Panc1 (cell line): ENCODE data around the gene CRLF1. TPM values are rescaled to one million over a fixed set of nuclear protein-coding genes. Genes with fewer than 3 reads are reported as not detected.

Experiments
- ATAC-seq: fragments of 200-7000 bp; cut with Tn5 transposase; 2 replicates; pipeline ENCODE4 v1.9.1; 2020; ENCODE audit warnings: mild to moderate bottlenecking, moderate library complexity
- BruUV-seq: library from RNA; stranded (reverse); fragments of 400-500 nt; replicated peaks from 2 replicates; lab custom pipeline; 2021; lab: Mats Ljungman, UMichigan
- CTCF ChIA-PET: fragments of 300-600 bp; sonication (Branson Sonifier 250); formaldehyde crosslinking; loops from one replicate; lab custom pipeline; 2022; ENCODE audit warnings: antibody characterized with exemption; lab: Charles Lee
- POLR2A ChIA-PET: fragments of 300-600 bp; sonication (Branson Sonifier 250); formaldehyde crosslinking; loops from one replicate; lab custom pipeline; 2022; ENCODE audit warnings: antibody characterized with exemption; lab: Charles Lee
- DNase-seq: peaks from one replicate; pipeline ENCODE4 v3.0.0-alpha.2; 2010; ENCODE audit warnings: low read depth, low spot score
- H3K27ac ChIP-seq: 2 replicates; pipeline ENCODE4 v1.5.1; 2011; ENCODE audit warnings: mild to moderate bottlenecking, low read length, inconsistent platforms
- H3K27me3 ChIP-seq: fragments of 200-500 bp; sonication (Bioruptor generic); 2 replicates; pipeline ENCODE4 v1.6.0; 2014; ENCODE audit warnings: low read length, inconsistent platforms; ENCODE audit not compliant: control insufficient read depth, insufficient read depth
- H3K36me3 ChIP-seq: fragments of 200-500 bp; sonication (Bioruptor generic); 2 replicates; pipeline ENCODE4 v1.5.1; 2014; ENCODE audit warnings: inconsistent platforms, mild to moderate bottlenecking, low read length, moderate library complexity; ENCODE audit not compliant: control insufficient read depth, insufficient read depth
- H3K4me1 ChIP-seq: 2 replicates; pipeline ENCODE4 v1.5.1; 2011; ENCODE audit warnings: inconsistent platforms, mild to moderate bottlenecking, low read length, moderate library complexity; ENCODE audit not compliant: control insufficient read depth, insufficient read depth
- H3K4me3 ChIP-seq, 2 experiments: 2 replicates each; pipeline ENCODE4 v1.5.1; 2011 to 2012; ENCODE audit warnings: low read depth in 2 of 2, low read length in 2 of 2, mild to moderate bottlenecking in 2 of 2, inconsistent platforms in 1 of 2, moderate library complexity in 1 of 2
- H3K9me3 ChIP-seq: fragments of 200-500 bp; sonication (Bioruptor generic); 2 replicates; pipeline ENCODE4 v1.5.1; 2014; ENCODE audit warnings: low read depth, mild to moderate bottlenecking, inconsistent platforms, low read length, moderate library complexity; ENCODE audit not compliant: control insufficient read depth, insufficient read depth
- POLR2AphosphoS5 ChIP-seq: IDR thresholded peaks from 2 replicates; pipeline ENCODE4 v1.6.1; 2012; ENCODE audit warnings: mild to moderate bottlenecking, low read depth, low read length, moderate library complexity
- SIN3A ChIP-seq: IDR thresholded peaks from 2 replicates; pipeline ENCODE4 v1.6.1; 2012; ENCODE audit warnings: low read depth, mild to moderate bottlenecking, low read length, moderate library complexity, borderline replicate concordance; ENCODE audit not compliant: insufficient read depth
- TCF7L2 ChIP-seq: IDR thresholded peaks from 2 replicates; pipeline ENCODE4 v1.6.1; 2011; ENCODE audit warnings: mild to moderate bottlenecking, low read depth, low read length, inconsistent platforms
- in situ Hi-C: cut with HindIII; loops from 2 replicates; pipeline ENCODE4 v1.10.0; 2016; ENCODE audit warnings: low sequenced_read_pairs, low pct_unique_long_range_greater_than_20kb
- intact Hi-C: fragments of 100-400 bp; cut with micrococcal nuclease; formaldehyde crosslinking; loops from one replicate; pipeline ENCODE4 v1.10.0; 2022; ENCODE audit not compliant: unreplicated experiment
- total RNA-seq: library from RNA; stranded (reverse); gene quantifications from one replicate; pipeline ENCODE4 v1.2.1, GENCODE V29; 2021; ENCODE audit not compliant: unreplicated experiment
- TF ChIP-seq, protein P1 (sequence below): fragments of 450-650 bp; IDR thresholded peaks from 2 replicates; pipeline ENCODE4 v1.5.1; 2017; ENCODE audit warnings: mild to moderate bottlenecking
- TF ChIP-seq, protein P2 (sequence below), 2 experiments: IDR thresholded peaks; 2 replicates each; pipeline ENCODE4 v1.6.1; 2011 to 2012; ENCODE audit warnings: low read depth in 2 of 2, control low read depth in 1 of 2, low read length in 1 of 2, mild to moderate bottlenecking in 1 of 2, moderate library complexity in 1 of 2; ENCODE audit not compliant: insufficient read depth in 1 of 2

CRLF1 gene
- total RNA-seq, 1 experiment from 2014 or later = 3.5 TPM

DNA sequence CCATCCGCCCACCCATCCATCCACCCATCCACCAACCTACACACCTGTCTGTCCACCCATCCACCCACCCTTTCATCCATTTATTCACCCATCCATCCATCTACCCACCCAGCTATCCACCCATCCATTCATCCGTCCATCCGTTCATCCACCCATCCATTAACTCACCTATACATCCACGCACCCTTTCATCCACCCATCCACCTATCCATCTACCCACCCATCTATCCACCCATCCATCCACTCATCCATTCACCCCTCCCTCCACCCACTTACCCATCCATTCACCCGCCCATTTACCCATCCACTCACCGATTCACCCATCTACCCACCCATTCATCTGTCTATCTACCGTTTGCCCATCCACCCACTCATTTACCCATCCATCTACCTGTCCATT, 47.9 kb upstream of the CRLF1 start:
- CTCF ChIA-PET = no interaction called here
- DNase-seq = no peak
- no TSS peak for BruUV-seq
- Histone ChIP-seq H3K36me3 (no peaks in the 10 kb centered on the region), H3K27ac (no peak overlapping the region), H3K4me3 (no peak overlapping the region), H3K4me1 (0 out of 2 replicates have a peak, but pooled peaks cover 3% of the 10 kb centered on the region), H3K9me3 (no peaks in the 10 kb centered on the region), H3K27me3 (no peaks in the 10 kb centered on the region)
- intact Hi-C loops = no loop called here
- ATAC-seq = no peak
- in situ Hi-C loops = no loop called here
- TF ChIP-seq TCF7L2 = no peak
- TF ChIP-seq POLR2AphosphoS5 = no peak
- no peak for TF ChIP-seq SIN3A
- TF ChIP-seq, protein P1, sequence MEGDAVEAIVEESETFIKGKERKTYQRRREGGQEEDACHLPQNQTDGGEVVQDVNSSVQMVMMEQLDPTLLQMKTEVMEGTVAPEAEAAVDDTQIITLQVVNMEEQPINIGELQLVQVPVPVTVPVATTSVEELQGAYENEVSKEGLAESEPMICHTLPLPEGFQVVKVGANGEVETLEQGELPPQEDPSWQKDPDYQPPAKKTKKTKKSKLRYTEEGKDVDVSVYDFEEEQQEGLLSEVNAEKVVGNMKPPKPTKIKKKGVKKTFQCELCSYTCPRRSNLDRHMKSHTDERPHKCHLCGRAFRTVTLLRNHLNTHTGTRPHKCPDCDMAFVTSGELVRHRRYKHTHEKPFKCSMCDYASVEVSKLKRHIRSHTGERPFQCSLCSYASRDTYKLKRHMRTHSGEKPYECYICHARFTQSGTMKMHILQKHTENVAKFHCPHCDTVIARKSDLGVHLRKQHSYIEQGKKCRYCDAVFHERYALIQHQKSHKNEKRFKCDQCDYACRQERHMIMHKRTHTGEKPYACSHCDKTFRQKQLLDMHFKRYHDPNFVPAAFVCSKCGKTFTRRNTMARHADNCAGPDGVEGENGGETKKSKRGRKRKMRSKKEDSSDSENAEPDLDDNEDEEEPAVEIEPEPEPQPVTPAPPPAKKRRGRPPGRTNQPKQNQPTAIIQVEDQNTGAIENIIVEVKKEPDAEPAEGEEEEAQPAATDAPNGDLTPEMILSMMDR = no peak
- TF ChIP-seq, protein P2, sequence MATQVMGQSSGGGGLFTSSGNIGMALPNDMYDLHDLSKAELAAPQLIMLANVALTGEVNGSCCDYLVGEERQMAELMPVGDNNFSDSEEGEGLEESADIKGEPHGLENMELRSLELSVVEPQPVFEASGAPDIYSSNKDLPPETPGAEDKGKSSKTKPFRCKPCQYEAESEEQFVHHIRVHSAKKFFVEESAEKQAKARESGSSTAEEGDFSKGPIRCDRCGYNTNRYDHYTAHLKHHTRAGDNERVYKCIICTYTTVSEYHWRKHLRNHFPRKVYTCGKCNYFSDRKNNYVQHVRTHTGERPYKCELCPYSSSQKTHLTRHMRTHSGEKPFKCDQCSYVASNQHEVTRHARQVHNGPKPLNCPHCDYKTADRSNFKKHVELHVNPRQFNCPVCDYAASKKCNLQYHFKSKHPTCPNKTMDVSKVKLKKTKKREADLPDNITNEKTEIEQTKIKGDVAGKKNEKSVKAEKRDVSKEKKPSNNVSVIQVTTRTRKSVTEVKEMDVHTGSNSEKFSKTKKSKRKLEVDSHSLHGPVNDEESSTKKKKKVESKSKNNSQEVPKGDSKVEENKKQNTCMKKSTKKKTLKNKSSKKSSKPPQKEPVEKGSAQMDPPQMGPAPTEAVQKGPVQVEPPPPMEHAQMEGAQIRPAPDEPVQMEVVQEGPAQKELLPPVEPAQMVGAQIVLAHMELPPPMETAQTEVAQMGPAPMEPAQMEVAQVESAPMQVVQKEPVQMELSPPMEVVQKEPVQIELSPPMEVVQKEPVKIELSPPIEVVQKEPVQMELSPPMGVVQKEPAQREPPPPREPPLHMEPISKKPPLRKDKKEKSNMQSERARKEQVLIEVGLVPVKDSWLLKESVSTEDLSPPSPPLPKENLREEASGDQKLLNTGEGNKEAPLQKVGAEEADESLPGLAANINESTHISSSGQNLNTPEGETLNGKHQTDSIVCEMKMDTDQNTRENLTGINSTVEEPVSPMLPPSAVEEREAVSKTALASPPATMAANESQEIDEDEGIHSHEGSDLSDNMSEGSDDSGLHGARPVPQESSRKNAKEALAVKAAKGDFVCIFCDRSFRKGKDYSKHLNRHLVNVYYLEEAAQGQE (IDR thresholded peaks at IDR 0.05; ENCODE audit: insufficient read depth in 1 of 2, low read depth in 2 of 2, low read length in 1 of 2) = no peak
- POLR2A ChIA-PET = no interaction called here

DNA sequence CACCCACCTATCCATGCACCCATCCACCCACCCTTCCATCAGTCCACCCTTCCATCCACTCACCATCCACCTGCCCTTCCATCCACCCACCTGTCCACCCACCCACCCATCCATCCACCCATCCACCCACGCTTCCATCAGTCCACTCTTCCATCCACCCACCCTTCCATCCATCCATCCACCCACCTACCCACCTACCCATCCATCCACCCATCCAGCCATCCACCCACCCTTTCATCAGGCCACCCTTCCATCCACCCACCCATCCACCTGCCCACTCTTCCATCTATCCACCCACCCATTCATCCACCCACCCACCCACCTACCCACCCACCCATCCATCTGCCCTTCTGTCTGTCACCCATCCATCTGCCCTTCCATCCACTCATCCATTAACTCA, 47.3 kb upstream of the CRLF1 start:
- 0 out of 2 replicates have a peak, but pooled peaks cover 3% of the 10 kb centered on the region for H3K4me1 ChIP-seq
- H3K27ac ChIP-seq = no peak overlapping the region
- TF ChIP-seq, protein P2 (IDR thresholded peaks at IDR 0.05; ENCODE audit: insufficient read depth in 1 of 2, low read depth in 2 of 2, low read length in 1 of 2) = no peak
- TF ChIP-seq TCF7L2 (no peak), SIN3A (no peak), POLR2AphosphoS5 (no peak)
- TF ChIP-seq, protein P1 = no peak
- H3K4me3 ChIP-seq = no peak overlapping the region
- ATAC-seq (no peak), DNase-seq (no peak)
- no peaks in the 10 kb centered on the region for H3K36me3 ChIP-seq
- H3K27me3 ChIP-seq = no peaks in the 10 kb centered on the region
- H3K9me3 ChIP-seq = no peaks in the 10 kb centered on the region
- in situ Hi-C loops = no loop called here
- BruUV-seq = no TSS peak
- intact Hi-C loops = no loop called here
- POLR2A ChIA-PET = no interaction called here
- CTCF ChIA-PET = no interaction called here
